ENCODE measurements around the gene CXCL14. TPM values are rescaled to one million over a fixed set of nuclear protein-coding genes. Genes with fewer than 3 reads are reported as not detected.
"Not testable (repeated sequence)": the region's sequence is repeated elsewhere in the genome, so short reads cannot be mapped to it uniquely, and the experiment has no call there.

Gene CXCL14
- total and polyA plus RNA-seq, 7 donors = 2.6 to 28.9 (median 21.4) TPM

DNA sequence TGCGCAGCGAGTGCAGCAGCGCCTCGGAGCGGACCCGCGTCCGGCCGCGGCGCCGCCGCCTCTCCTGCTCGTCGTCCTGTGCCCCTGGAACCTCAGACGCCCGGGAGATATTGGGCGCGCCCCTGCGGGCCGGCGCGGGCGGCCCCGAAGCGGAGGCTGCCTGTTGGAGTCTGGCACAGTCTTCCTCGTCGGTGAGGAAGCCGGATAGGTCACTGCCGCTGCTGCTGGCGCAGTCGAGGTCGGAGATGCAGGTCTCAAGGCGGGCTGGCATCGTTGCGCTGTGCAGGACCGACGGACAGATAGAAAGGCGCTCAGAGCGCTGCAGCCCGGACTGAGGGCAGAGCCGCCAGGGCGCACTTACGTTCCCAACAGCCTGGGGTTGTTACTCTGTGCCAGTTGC is 43.4 kb downstream of the CXCL14 start:
- no peak for DNase-seq

GRCh38 chr5:135534609-135535419 is 44.0 kb downstream of the CXCL14 start:
- H3K4me3 ChIP-seq = peak overlapping the region; percentile 54
- H3K27me3 ChIP-seq (ENCODE audit: insufficient read depth in 3 of 3, low read length in 2 of 3) = peaks cover 6 to 81% (median 30%) of the 10 kb centered on the region in 3 donors
- H3K36me3 ChIP-seq (ENCODE audit: insufficient read depth in 1 of 2, low read depth in 1 of 2) = no peaks in the 10 kb centered on the region
- peaks cover 9% of the 10 kb centered on the region for H3K4me1 ChIP-seq
- DNase-seq (no peak), ATAC-seq (no peak)
- 4 to 5% (median 4%) methylated on average over 57 to 61 of the region's 61 CpGs for WGBS, 3 donors
- H3K27ac ChIP-seq = no peak overlapping the region
- H3K9me3 ChIP-seq = no peaks in the 10 kb centered on the region
- intact Hi-C loops (cut with DNase I) = loop anchor here in 1 of 2 donors (5.0 kb wide), 1 partner anchor 48 kb away; no protein-coding TSS in a partner anchor
- TF ChIP-seq, protein P1, sequence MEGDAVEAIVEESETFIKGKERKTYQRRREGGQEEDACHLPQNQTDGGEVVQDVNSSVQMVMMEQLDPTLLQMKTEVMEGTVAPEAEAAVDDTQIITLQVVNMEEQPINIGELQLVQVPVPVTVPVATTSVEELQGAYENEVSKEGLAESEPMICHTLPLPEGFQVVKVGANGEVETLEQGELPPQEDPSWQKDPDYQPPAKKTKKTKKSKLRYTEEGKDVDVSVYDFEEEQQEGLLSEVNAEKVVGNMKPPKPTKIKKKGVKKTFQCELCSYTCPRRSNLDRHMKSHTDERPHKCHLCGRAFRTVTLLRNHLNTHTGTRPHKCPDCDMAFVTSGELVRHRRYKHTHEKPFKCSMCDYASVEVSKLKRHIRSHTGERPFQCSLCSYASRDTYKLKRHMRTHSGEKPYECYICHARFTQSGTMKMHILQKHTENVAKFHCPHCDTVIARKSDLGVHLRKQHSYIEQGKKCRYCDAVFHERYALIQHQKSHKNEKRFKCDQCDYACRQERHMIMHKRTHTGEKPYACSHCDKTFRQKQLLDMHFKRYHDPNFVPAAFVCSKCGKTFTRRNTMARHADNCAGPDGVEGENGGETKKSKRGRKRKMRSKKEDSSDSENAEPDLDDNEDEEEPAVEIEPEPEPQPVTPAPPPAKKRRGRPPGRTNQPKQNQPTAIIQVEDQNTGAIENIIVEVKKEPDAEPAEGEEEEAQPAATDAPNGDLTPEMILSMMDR (IDR thresholded peaks at IDR 0.05) = no peak

More for the DNA sequence above, 43.4 kb downstream of the CXCL14 start:
- H3K36me3 ChIP-seq (ENCODE audit: insufficient read depth in 1 of 2, low read depth in 1 of 2) = no peaks in the 10 kb centered on the region
- H3K27ac ChIP-seq = no peak overlapping the region
- ATAC-seq = no peak
- H3K4me3 ChIP-seq = peak overlapping the region; percentile 54
- no peaks in the 10 kb centered on the region for H3K9me3 ChIP-seq
- TF ChIP-seq, protein P1 (IDR thresholded peaks at IDR 0.05) = no peak
- intact Hi-C loops (cut with DNase I) = no loop called here
- 1 to 2% (median 1%) methylated on average over 40 to 44 of the region's 44 CpGs for WGBS, 3 donors
- H3K27me3 ChIP-seq (ENCODE audit: insufficient read depth in 3 of 3, low read length in 2 of 3) = peaks cover 6 to 87% (median 30%) of the 10 kb centered on the region in 3 donors
- H3K4me1 ChIP-seq = peaks cover 9% of the 10 kb centered on the region

GRCh38 chr5:135533794-135534193 is 45.0 kb downstream of the CXCL14 start:
- no peaks in the 10 kb centered on the region for H3K36me3 ChIP-seq (ENCODE audit: insufficient read depth in 1 of 2, low read depth in 1 of 2)
- ATAC-seq = no peak
- WGBS, 3 donors = 53 to 72% (median 66%) methylated on average over 3 of the region's 3 CpGs
- no peak overlapping the region for H3K27ac ChIP-seq
- H3K4me3 ChIP-seq = no peak overlapping the region
- DNase-seq = no peak
- H3K4me1 ChIP-seq = peaks cover 9% of the 10 kb centered on the region
- no peaks in the 10 kb centered on the region for H3K9me3 ChIP-seq
- TF ChIP-seq, protein P1 (IDR thresholded peaks at IDR 0.05) = no peak
- intact Hi-C loops (cut with DNase I) = loop anchor here in 1 of 2 donors (5.0 kb wide), 1 partner anchor 46 kb away; no protein-coding TSS in a partner anchor
- peaks cover 6 to 72% (median 29%) of the 10 kb centered on the region in 3 donors for H3K27me3 ChIP-seq (ENCODE audit: insufficient read depth in 3 of 3, low read length in 2 of 3)

- Histone ChIP-seq H3K27me3 (ENCODE audit: insufficient read depth in 3 of 3, low read length in 2 of 3) (peaks cover 6 to 67% (median 27%) of the 10 kb centered on the region in 3 donors), H3K4me3 (no peak overlapping the region), H3K9me3 (no peaks in the 10 kb centered on the region), H3K27ac (no peak overlapping the region), H3K4me1 (peaks cover 9% of the 10 kb centered on the region), H3K36me3 (ENCODE audit: insufficient read depth in 1 of 2, low read depth in 1 of 2) (no peaks in the 10 kb centered on the region)
- intact Hi-C loops (cut with DNase I) = loop anchor here in 1 of 2 donors (5.0 kb wide), 1 partner anchor 46 kb away; no protein-coding TSS in a partner anchor
- no peak for DNase-seq
- TF ChIP-seq, protein P1 (IDR thresholded peaks at IDR 0.05) = no peak
- ATAC-seq = no peak
- 33 to 58% (median 52%) methylated on average over 3 of the region's 3 CpGs for WGBS, 3 donors
These were observed 45.5 kb downstream of the CXCL14 start for GRCh38 chr5:135533334-135533733.

- H3K4me3 ChIP-seq; H3K4me1 ChIP-seq; intact Hi-C loops (cut with DNase I); H3K36me3 ChIP-seq (ENCODE audit: insufficient read depth in 1 of 2, low read depth in 1 of 2); ATAC-seq; H3K9me3 ChIP-seq; H3K27ac ChIP-seq; DNase-seq: not testable (repeated sequence)
- whole genome bisulfite sequencing, 3 donors = 69 to 75% (median 71%) methylated on average over 5 of the region's 5 CpGs
- peaks cover 5 to 36% (median 6%) of the 10 kb centered on the region in 3 donors for H3K27me3 ChIP-seq (ENCODE audit: insufficient read depth in 3 of 3, low read length in 2 of 3)
These were observed 49.2 kb downstream of the CXCL14 start for GRCh38 chr5:135529576-135529975.
